ENCODE data around the gene OR2M2.

The OR2M2 gene

GRCh38 chr1:248174521-248174920 is at the start of gene OR2M2:
Gene OR2M2 (plus strand): TSS chr1:248174821. CDS start chr1:248179986, 5,165 bp downstream.
- no peaks in the 10 kb centered on the region for H3K9me3 ChIP-seq (replicated peaks in 1 of 11)

GRCh38 chr1:248127653-248128052 is 47.0 kb upstream of the OR2M2 start:
- Histone ChIP-seq H3K4me3 (no peak overlapping the region), H3K36me3 (no peaks in the 10 kb centered on the region), H3K4me2 (no peak overlapping the region), H4K20me1 (no peaks in the 10 kb centered on the region), H3K27me3 (no peaks in the 10 kb centered on the region), H3K9me3 (replicated peaks in 1 of 11) (peaks cover 0 to 14% (median 9%) of the 10 kb centered on the region in 11 experiments; a peak in 7 of 22 replicates), H3K9ac (no peak overlapping the region), H3K27ac (no peak overlapping the region), H3K4me1 (no peaks in the 10 kb centered on the region)
- no peak for TF ChIP-seq Cebpa-rat (IDR thresholded peaks at IDR 0.05)

More at GRCh38 chr1:248174521-248174920, at the start of gene OR2M2:
- TF ChIP-seq Cebpa-rat (IDR thresholded peaks at IDR 0.05): no peak
- H3K27me3 ChIP-seq: no peaks in the 10 kb centered on the region
- no peaks in the 10 kb centered on the region for H3K36me3 ChIP-seq
- no peak within 1 kb of the TSS for H3K27ac ChIP-seq
- no peak within 1 kb of the TSS for H3K4me3 ChIP-seq
- H4K20me1 ChIP-seq: no peaks in the 10 kb centered on the region
- H3K4me2 ChIP-seq: no peak within 1 kb of the TSS
- H3K4me1 ChIP-seq: no peaks in the 10 kb centered on the region
- no peak within 1 kb of the TSS for H3K9ac ChIP-seq

- Histone ChIP-seq H3K9me3 (replicated peaks in 1 of 11) (peaks cover 0 to 5% (median 0%) of the 10 kb centered on the region in 11 experiments; a peak in 4 of 22 replicates), H3K27ac (no peak overlapping the region), H3K27me3 (no peaks in the 10 kb centered on the region), H3K36me3 (no peaks in the 10 kb centered on the region), H3K4me1 (no peaks in the 10 kb centered on the region), H3K4me2 (no peak overlapping the region), H3K4me3 (no peak overlapping the region), H3K9ac (no peak overlapping the region), H4K20me1 (no peaks in the 10 kb centered on the region)
- TF ChIP-seq Cebpa-rat (IDR thresholded peaks at IDR 0.05): no peak
These were observed 37.8 kb upstream of the OR2M2 start for GRCh38 chr1:248136811-248137210.

- no peak for TF ChIP-seq Cebpa-rat (IDR thresholded peaks at IDR 0.05)
- no peak overlapping the region for H3K27ac ChIP-seq
These were observed 33.8 kb upstream of the OR2M2 start for GRCh38 chr1:248140846-248141245.

DNA sequence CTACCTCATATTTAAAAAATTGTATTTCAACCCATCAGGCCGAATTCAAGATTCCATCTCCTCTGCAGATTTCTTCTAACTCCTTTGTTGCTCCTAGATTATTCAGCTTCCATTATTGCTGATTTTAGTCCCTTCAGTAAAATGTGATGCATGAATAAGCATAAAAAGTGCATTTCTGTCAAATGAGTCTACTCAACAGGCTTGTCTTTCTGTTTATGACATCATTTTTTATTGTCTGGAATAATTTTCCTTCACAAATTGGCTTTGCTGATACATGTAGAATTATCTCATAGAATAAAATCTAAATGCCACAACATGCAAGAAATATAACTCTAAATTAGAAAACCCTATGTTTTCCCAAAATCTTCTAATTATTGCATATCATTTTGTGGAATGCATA is 31.3 kb upstream of the OR2M2 start:
- no peak overlapping the region for H3K27ac ChIP-seq
- no peaks in the 10 kb centered on the region for H3K27me3 ChIP-seq
- no peaks in the 10 kb centered on the region for H3K36me3 ChIP-seq
- H3K9me3 ChIP-seq (replicated peaks in 1 of 11): peaks cover 0 to 13% (median 0%) of the 10 kb centered on the region in 11 experiments; a peak in 2 of 22 replicates
- no peaks in the 10 kb centered on the region for H4K20me1 ChIP-seq
- no peak overlapping the region for H3K4me3 ChIP-seq
- no peaks in the 10 kb centered on the region for H3K4me1 ChIP-seq
- H3K9ac ChIP-seq: no peak overlapping the region
- no peak for TF ChIP-seq Cebpa-rat (IDR thresholded peaks at IDR 0.05)
- H3K4me2 ChIP-seq: no peak overlapping the region

More at GRCh38 chr1:248140846-248141245, 33.8 kb upstream of the OR2M2 start:
- no peaks in the 10 kb centered on the region for H4K20me1 ChIP-seq
- H3K4me1 ChIP-seq: no peaks in the 10 kb centered on the region
- H3K36me3 ChIP-seq: no peaks in the 10 kb centered on the region
- H3K4me3 ChIP-seq: no peak overlapping the region
- no peaks in the 10 kb centered on the region; a peak in 2 of 22 replicates for H3K9me3 ChIP-seq (replicated peaks in 1 of 11)
- H3K4me2 ChIP-seq: no peak overlapping the region
- H3K27me3 ChIP-seq: no peaks in the 10 kb centered on the region
- no peak overlapping the region for H3K9ac ChIP-seq

- Histone ChIP-seq H3K4me2 (no peak within 1 kb of the TSS), H3K27me3 (no peaks in the 10 kb centered on the region), H3K9me3 (replicated peaks in 1 of 11) (peaks cover 0 to 13% (median 0%) of the 10 kb centered on the region in 11 experiments; a peak in 2 of 22 replicates), H3K4me3 (no peak within 1 kb of the TSS), H3K4me1 (no peaks in the 10 kb centered on the region), H3K36me3 (no peaks in the 10 kb centered on the region), H4K20me1 (no peaks in the 10 kb centered on the region), H3K27ac (no peak within 1 kb of the TSS), H3K9ac (no peak within 1 kb of the TSS)
- TF ChIP-seq Cebpa-rat (IDR thresholded peaks at IDR 0.05): no peak
These were observed 30.0 kb upstream of the OR2M2 start, which contains the start of gene OR2M5 for GRCh38 chr1:248144513-248145198. Gene OR2M5 (plus strand): TSS chr1:248145148. CDS start chr1:248145148, 0 bp downstream.

GRCh38 chr1:248152056-248152827 is 22.4 kb upstream of the OR2M2 start:
- Histone ChIP-seq H3K9me3 (replicated peaks in 1 of 11) (peaks cover 0 to 8% (median 0%) of the 10 kb centered on the region in 11 experiments; a peak in 2 of 22 replicates), H3K4me1 (peaks cover 0 to 4% (median 0%) of the 10 kb centered on the region in 10 experiments; a peak in 3 of 20 replicates), H3K9ac (no peak overlapping the region), H3K27ac (no peak overlapping the region), H3K4me3 (no peak overlapping the region), H4K20me1 (no peaks in the 10 kb centered on the region), H3K27me3 (no peaks in the 10 kb centered on the region), H3K4me2 (no peak overlapping the region), H3K36me3 (no peaks in the 10 kb centered on the region)
- TF ChIP-seq Cebpa-rat (IDR thresholded peaks at IDR 0.05): no peak

GRCh38 chr1:248155927-248156326 is 18.7 kb upstream of the OR2M2 start:
- no peak overlapping the region for H3K4me3 ChIP-seq
- TF ChIP-seq Cebpa-rat (IDR thresholded peaks at IDR 0.05): no peak
- no peaks in the 10 kb centered on the region for H3K27me3 ChIP-seq
- H3K27ac ChIP-seq: no peak overlapping the region
- H3K36me3 ChIP-seq: no peaks in the 10 kb centered on the region
- no peaks in the 10 kb centered on the region for H3K9me3 ChIP-seq (replicated peaks in 1 of 11)
- H3K4me1 ChIP-seq: peaks cover 0 to 4% (median 0%) of the 10 kb centered on the region in 10 experiments; a peak in 3 of 20 replicates
- H4K20me1 ChIP-seq: no peaks in the 10 kb centered on the region
- H3K9ac ChIP-seq: no peak overlapping the region
- H3K4me2 ChIP-seq: no peak overlapping the region

- no peaks in the 10 kb centered on the region for H3K27me3 ChIP-seq
- H3K4me2 ChIP-seq: no peak overlapping the region
- no peaks in the 10 kb centered on the region for H3K4me1 ChIP-seq
These were observed 15.9 kb upstream of the OR2M2 start for GRCh38 chr1:248158758-248159157.

More at GRCh38 chr1:248158758-248159157, 15.9 kb upstream of the OR2M2 start:
- Histone ChIP-seq H4K20me1 (no peaks in the 10 kb centered on the region), H3K4me3 (no peak overlapping the region), H3K36me3 (no peaks in the 10 kb centered on the region), H3K9ac (no peak overlapping the region), H3K27ac (no peak overlapping the region), H3K9me3 (replicated peaks in 1 of 11) (no peaks in the 10 kb centered on the region)
- no peak for TF ChIP-seq Cebpa-rat (IDR thresholded peaks at IDR 0.05)

Measured in BLaER1 treated with 17β-estradiol and CSF1 and Interleukin-3, amounts not matched to agents 10 nM and 100 nM (cell line).